H7 (cell line): Measurements from ENCODE around the gene SLC5A1. TPM values are rescaled to one million over a fixed set of nuclear protein-coding genes. Genes with fewer than 3 reads are reported as not detected.
"Not testable (repeated sequence)": the region's sequence is repeated elsewhere in the genome, so short reads cannot be mapped to it uniquely, and the experiment has no call there.

Source experiments
- DNase-seq: peaks from one replicate; pipeline ENCODE4 v3.0.0; 2012
- H3K27me3 ChIP-seq: 2 replicates; pipeline ENCODE4 v1.6.0; 2011; ENCODE audit warnings: mild to moderate bottlenecking, low read length; ENCODE audit not compliant: control insufficient read depth, insufficient read depth
- H3K36me3 ChIP-seq: replicated peaks from 2 replicates; pipeline ENCODE4 v1.5.1; 2011; ENCODE audit warnings: low read length; ENCODE audit not compliant: control insufficient read depth, insufficient read depth
- H3K4me3 ChIP-seq: 2 replicates; pipeline ENCODE4 v1.5.1; 2011; ENCODE audit warnings: low read depth, mild to moderate bottlenecking, control low read depth, low read length, moderate library complexity; ENCODE audit not compliant: insufficient read depth
- total RNA-seq: library from RNA; depleted of rRNA; stranded (reverse); fragments of >200 nt; shearing (Covaris generic); gene quantifications from 2 replicates; pipeline ENCODE4 v1.2.3, GENCODE V29; 2014

The SLC5A1 gene
- total RNA-seq, 1 experiment from 2014 or later = not detected

DNA sequence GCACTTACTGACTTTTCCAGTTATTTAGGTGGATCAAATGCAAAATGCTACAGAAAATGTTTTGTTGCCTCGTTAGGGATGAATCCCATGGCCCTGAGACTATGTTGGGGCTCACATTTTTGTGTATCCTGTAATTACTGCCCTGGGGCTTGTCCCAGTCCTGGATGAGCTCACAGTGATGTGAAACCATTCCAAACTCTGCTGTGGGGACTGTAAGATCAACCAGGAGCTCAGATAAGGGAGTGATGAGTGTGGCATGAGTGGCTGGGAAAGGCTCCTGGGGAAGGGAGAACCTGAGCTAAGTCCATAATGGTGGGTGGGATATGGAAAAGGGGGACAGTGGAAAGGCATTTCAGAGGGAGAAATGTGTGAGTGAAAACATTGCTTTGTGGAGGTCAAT, 54.0 kb downstream of the SLC5A1 start:
- Histone ChIP-seq H3K4me3 (no peak overlapping the region), H3K36me3 (no peaks in the 10 kb centered on the region), H3K27me3 (peaks cover 2% of the 10 kb centered on the region)
- DNase-seq = no peak

DNA sequence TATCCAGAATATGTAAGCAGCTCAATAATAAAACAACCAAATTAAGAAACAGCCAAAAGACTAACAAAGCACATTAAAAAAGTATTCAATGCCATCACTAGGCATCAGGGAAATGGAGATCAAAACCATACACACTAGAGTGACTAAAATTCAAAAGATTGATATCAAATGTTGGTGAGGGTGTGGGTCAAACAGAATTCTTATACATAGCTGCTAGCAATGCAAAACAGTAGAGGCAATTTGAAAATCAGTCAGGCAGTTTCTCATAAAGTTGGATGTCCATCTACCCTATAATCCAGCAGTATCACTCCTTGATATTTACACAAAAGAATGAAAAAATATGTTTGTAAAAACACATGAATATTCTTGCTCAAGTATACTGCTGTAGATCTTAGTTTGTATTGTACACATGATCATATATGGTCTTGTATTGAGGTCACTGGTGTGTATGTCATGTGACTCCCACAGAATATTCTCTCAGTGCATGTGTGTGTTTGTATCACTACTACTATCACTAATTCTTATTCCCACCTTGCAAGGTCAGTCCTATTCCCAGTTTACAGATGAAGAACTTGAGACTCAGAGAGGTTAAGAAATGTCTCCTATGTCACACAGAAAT, 54.9 kb downstream of the SLC5A1 start:
- DNase-seq = no peak
- Histone ChIP-seq H3K27me3 (peaks cover 2% of the 10 kb centered on the region), H3K36me3 (no peaks in the 10 kb centered on the region), H3K4me3 (no peak overlapping the region)

DNA sequence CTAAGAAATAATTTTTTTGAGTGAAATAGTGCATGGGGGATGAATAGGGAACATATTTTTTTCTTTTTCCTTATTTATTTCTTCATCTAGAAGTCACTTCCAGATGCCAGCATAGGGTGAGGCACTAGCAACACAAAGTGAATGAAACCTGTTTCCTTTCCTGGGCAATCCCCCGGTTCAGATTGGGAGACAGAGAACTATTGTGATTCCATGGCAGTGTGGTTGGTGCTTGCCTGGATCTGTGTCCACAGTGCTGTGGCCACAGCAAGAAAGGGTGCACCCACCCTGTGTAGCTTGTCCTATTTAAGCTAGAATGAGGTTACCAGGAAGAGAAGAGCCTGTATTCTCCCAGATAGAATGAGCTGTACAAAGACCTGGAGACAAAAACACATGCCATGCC, 57.6 kb downstream of the SLC5A1 start:
- no peak for DNase-seq
- Histone ChIP-seq H3K4me3 (no peak overlapping the region), H3K36me3 (no peaks in the 10 kb centered on the region), H3K27me3 (peaks cover 2% of the 10 kb centered on the region)

DNA sequence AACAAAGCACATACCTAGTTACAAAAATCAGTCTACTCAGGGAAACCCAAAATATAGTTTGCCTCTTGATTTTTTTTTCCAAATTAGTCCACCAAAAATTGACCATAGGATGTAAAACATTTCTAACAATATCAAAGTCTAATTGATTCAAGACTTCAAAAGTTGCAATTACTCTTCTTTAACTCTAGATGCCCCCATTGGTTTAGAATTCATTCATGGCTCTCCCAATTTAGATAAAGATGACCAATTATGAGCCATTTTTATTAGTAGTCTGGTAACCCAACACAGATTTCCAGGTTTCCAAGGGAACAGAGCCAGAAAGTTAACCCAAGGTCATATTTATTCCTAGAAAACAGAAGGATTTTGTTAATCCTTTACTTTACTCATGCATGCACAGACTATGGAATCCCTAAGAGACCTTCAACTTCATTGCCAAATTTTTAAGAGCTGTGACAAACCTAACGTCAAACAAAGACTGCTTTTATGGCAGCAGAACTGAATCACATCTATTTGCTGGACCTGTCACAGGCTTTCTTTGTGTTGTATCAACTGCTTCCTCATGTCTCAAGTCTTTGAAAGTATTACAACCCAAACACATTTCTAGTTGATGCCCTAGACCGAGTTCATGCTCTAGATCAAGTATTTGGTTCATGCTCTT, 60.7 kb downstream of the SLC5A1 start:
- no peak for DNase-seq
- peaks cover 2% of the 10 kb centered on the region for H3K27me3 ChIP-seq
- H3K4me3 ChIP-seq = no peak overlapping the region
- no peaks in the 10 kb centered on the region for H3K36me3 ChIP-seq

DNA sequence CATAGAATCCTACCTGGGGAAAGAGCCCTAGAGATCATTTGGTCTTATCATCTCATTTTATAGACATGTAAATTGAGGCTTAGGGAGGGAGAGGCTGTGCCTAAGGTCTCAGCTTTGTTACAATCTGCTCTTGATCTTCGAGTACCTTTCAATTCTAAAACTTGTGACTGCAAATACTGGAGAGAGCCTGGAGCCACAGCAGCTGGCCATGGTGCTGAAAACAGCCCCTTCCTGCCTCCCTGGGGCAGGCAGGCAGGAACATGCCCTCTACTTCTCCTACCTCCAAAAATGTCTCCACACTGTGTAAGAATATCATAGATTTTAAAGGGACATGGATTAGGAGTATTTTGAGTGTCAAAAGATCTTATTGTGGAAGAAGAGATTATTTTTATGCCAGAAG, 63.9 kb downstream of the SLC5A1 start:
- Histone ChIP-seq H3K27me3 (no peaks in the 10 kb centered on the region; the same call in 1 of the 2 replicates), H3K36me3 (no peaks in the 10 kb centered on the region), H3K4me3 (no peak overlapping the region)
- peak; percentile 59 for DNase-seq

DNA sequence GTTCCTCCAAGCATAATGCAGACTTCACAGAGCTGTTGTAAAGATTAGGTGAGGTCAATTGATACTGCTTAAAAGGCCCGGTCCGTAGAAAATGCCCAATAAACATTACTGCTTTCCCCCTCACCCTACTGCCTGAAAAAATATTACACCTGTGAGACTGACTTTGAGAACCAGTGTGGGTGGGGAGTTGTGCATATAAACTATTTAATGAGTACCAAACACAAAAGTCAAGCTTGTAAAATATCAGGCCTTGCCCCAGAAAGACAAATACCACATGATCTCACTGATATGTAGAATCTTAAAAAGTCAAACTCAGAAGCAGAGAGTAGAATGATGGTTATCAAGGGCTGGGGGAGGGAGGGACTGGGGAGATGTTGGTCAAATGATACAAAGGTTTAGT, 69.3 kb downstream of the SLC5A1 start:
- DNase-seq = no peak
- Histone ChIP-seq H3K4me3 (no peak overlapping the region), H3K36me3 (no peaks in the 10 kb centered on the region), H3K27me3 (no peaks in the 10 kb centered on the region; the same call in 1 of the 2 replicates)

DNA sequence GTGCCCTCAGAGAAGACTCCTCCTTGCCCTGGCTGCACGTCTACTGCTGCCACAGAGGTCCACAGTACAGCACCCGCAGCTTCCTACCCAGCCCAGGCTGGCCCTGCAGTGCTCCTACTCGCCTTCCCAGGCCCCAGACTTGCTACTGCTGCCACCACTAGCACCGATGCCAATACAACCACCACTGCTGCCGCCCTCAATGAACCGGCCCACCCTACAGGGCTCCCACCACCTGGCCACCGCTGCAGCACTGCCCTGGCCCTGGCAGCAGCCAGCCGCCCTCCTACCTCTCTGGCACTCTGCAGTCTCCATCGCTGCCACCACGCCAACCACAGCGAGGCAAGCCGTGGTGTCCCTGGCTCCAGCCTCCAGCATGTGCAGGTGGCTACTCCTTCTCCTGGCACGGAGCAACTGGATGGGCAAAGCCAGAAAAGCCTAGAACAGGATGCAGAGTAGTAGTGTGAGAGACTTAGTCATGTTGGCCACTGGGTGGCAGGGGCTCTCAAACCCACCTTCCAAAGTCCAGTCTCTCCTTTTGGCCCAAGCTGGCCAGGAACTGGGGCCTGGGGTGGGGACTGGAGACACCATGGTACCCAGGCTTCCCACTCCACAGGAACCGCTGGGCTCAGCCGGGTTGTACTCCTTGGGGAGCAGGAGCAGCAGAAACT, 76.6 kb downstream of the SLC5A1 start:
- H3K36me3 ChIP-seq = no peaks in the 10 kb centered on the region
- H3K4me3 ChIP-seq = no peak overlapping the region
- no peaks in the 10 kb centered on the region; the same call in 1 of the 2 replicates for H3K27me3 ChIP-seq
- peak; percentile 47 for DNase-seq

DNA sequence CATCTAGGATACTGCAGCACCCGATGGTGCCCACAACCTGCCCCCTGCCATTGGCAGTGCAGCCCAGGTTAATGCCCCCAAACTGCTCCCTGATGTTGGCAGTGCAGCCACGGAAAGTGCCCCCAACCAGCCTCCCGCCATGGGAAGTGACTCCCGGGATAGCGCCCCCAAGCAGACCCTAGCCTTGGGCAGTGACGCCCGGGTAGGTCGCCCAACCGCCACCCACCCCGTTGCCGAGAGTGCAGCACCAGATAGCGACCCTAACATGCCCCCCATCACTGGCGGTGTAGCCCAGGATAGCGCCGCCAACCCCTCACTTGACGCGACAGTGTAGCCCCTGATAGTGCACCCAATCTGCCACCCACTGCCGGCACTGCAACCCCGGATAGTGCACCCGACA, 77.5 kb downstream of the SLC5A1 start:
- DNase-seq = no peak
- Histone ChIP-seq H3K27me3 (no peaks in the 10 kb centered on the region; the same call in 1 of the 2 replicates), H3K36me3 (no peaks in the 10 kb centered on the region), H3K4me3 (no peak overlapping the region)

DNA sequence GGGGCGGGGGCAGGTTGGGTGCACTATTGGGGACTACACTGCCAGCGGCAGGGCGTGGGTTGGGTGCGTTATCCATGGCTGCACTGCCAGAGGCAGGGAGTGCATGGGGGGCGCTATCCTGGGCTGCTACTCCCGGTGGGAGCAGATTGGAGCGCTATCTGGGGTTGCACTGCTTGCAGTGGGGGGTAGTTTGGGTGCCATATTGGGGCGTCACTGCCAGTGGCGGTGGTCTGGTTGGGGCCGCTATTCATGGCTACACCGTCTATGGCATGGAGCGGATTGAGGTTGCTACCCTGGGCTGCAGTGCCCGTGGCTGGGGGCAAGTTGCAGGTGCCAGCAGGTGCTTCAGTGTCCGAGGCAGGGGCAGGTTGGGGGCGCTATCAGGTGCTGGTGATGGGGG, 79.8 kb downstream of the SLC5A1 start:
- Histone ChIP-seq H3K4me3 (no peak overlapping the region), H3K27me3 (no peaks in the 10 kb centered on the region; the same call in 1 of the 2 replicates), H3K36me3 (no peaks in the 10 kb centered on the region)
- peak; percentile 31 for DNase-seq

DNA sequence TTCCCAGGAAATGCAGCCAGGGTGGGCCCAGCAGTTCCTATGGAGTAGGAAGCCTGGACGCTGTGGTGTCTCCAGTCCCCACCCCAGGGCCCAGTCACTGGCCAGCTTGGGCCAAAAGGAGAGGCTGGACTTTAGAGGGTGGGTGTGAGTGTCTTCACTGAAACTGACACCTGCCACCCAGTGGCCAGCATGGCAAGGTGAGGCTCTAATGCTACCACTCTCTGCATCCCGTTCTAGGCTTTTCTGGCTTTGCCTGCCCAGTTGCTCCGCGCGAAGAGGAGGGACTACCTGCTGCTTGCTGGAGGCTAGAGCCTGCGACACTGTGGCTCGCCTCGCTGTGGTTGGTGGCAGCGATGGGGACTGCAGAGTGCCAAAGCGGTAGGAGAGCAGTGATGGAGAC, 80.6 kb downstream of the SLC5A1 start:
- no peaks in the 10 kb centered on the region; the same call in 1 of the 2 replicates for H3K27me3 ChIP-seq
- no peak overlapping the region for H3K4me3 ChIP-seq
- peak; percentile 59 for DNase-seq
- no peaks in the 10 kb centered on the region for H3K36me3 ChIP-seq

DNA sequence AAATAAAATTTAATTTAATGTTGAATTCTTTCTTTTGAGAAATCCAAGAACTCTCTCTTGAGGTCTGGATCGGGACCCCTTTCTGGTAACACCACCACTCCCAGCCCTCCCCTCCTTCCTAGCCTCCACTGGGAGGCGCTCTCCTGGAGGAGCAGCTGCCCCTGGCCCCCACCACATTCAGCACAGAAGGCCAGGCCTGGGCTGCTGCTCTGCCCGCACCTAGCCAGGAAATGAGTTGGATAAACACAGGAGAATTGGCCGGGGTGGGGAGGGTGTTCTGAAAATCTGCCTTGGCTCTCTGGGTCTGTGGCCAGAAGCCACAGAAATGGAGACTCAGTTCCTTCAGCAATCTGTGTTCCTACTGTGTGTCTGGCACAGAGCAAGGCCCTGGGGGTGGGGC, 84.8 kb downstream of the SLC5A1 start:
- Histone ChIP-seq H3K36me3 (no peaks in the 10 kb centered on the region), H3K27me3 (no peaks in the 10 kb centered on the region; the same call in 1 of the 2 replicates), H3K4me3 (no peak overlapping the region)
- peak; percentile 84 for DNase-seq

DNA sequence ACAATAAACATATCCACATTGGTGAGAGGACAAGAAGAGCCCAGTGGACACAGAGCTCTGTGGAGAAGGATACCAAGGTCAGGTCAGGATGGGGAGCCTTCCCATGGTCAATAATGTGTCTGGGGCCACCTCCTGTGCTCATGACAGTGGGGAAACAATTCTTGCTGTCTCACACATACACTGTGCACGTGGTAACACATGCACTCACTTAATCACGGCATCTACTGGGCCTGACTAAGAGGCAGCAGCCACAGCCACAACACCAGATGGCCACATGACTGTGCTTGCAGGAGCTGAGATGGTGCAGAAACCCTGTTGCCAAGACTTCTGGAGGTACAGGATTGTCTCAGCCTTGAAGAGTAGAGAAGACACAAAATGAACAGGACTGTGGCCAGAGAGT, 87.4 kb downstream of the SLC5A1 start:
- DNase-seq = no peak
- Histone ChIP-seq H3K4me3 (no peak overlapping the region), H3K36me3 (no peaks in the 10 kb centered on the region), H3K27me3 (no peaks in the 10 kb centered on the region)

DNA sequence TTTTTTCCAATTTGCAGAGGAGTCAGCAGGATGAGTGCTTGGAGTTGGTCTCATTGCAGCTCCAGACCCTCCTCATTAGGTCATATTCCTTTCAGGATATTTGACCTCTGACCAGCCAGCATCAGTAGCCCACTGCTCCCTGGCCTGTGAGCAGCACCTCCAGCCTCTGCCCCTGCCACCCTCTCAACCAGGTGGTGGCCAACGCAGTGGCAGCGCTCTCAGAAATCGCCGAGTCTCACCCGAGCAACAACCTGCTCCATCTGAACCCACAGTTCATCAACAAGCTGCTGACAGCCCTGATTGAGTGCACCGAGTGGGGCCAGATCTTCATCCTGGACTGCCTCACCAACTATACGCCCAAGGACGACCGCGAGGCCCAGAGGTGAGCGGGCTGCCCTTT, 89.1 kb downstream of the SLC5A1 start:
- no peak for DNase-seq
- no peaks in the 10 kb centered on the region for H3K36me3 ChIP-seq
- H3K4me3 ChIP-seq = no peak overlapping the region
- H3K27me3 ChIP-seq = no peaks in the 10 kb centered on the region

DNA sequence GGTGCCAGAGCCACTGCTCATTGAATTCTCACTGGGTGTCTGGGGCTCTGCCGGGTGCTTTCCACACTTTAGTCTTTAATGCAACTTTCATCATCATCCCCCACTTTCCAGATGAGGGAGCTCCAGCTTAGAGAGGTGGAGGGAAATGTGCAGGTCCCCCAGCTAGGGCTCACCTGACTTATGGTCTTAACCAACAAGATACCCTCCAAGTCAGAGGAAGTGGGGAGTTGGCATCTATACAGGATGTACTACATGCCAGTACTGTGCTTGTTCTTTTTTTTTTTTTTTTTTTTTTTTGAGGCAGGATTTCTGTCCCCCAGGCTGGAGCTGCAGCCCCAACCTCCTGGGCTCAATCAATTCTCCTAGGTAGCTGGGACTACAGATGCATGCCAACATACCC, 89.7 kb downstream of the SLC5A1 start:
- H3K27me3 ChIP-seq = no peaks in the 10 kb centered on the region
- H3K36me3 ChIP-seq = no peaks in the 10 kb centered on the region
- DNase-seq = no peak
- no peak overlapping the region for H3K4me3 ChIP-seq

DNA sequence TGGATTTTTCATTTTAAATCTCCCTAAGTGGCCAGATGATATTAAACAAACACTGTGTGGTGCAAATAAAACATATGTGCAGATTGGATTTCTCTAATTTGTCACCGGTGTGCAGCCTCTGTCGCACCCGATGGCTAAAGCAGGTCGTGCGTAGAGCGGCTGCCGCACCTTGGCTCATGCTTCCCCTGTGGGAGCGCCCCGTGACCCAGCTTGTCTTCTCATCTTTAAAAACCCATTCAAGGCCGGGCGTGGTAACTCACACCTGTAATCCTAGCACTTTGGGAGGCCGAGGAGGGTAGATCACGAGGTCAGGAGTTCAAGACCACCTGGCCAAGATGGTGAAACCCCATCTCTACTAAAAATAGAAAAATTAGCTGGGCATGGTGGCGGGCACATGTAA, 91.7 kb downstream of the SLC5A1 start:
- DNase-seq, H3K36me3 ChIP-seq, H3K27me3 ChIP-seq, H3K4me3 ChIP-seq: not testable (repeated sequence)
